A673 (cell line): Measurements from ENCODE around the gene SLC38A2.

Source experiments
- EZH2 ChIP-seq: fragments of 200-600 bp; sonication (generic); IDR thresholded peaks from 2 replicates; pipeline ENCODE4 v1.6.1; 2017; ENCODE audit warnings: borderline replicate concordance, low read depth, mild to moderate bottlenecking, mixed read lengths, antibody characterized with exemption, low read length; ENCODE audit not compliant: poor library complexity, severe bottlenecking
- TF ChIP-seq, protein P1 (sequence below): fragments of 300-800, 200-600 bp; sonication (generic); conservative IDR thresholded peaks from 2 replicates; pipeline ENCODE4 v1.5.1; 2017; ENCODE audit warnings: low read depth, mild to moderate bottlenecking, antibody characterized with exemption, low read length, moderate library complexity, mixed read lengths

DNA sequence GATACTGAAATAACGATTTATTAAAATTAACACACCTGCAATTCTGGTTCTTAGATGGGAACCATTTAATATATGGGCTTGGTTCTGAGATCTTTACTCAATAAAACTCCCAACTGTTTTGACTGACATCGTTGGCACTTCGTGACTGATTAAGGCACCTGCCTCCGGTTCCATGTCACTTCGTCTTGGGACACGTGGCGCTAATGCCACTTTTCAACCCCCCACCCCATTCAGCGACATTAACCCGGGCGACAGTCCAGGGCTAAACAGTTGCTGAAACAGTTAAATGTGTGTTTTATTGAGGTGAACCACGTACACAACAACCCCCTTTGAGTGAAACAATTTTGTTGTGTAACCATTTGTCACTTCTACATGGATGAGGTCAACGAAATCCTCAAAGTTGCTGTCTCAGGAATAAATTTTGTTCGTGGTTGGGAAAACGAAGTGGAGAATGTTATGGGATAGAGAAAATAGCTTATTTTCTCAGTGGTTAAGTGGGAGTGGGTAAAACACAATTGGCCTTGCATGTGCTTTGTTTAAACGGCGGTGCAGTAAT lies 9.9 kb upstream of the SLC38A2 start:
- TF ChIP-seq, protein P1, sequence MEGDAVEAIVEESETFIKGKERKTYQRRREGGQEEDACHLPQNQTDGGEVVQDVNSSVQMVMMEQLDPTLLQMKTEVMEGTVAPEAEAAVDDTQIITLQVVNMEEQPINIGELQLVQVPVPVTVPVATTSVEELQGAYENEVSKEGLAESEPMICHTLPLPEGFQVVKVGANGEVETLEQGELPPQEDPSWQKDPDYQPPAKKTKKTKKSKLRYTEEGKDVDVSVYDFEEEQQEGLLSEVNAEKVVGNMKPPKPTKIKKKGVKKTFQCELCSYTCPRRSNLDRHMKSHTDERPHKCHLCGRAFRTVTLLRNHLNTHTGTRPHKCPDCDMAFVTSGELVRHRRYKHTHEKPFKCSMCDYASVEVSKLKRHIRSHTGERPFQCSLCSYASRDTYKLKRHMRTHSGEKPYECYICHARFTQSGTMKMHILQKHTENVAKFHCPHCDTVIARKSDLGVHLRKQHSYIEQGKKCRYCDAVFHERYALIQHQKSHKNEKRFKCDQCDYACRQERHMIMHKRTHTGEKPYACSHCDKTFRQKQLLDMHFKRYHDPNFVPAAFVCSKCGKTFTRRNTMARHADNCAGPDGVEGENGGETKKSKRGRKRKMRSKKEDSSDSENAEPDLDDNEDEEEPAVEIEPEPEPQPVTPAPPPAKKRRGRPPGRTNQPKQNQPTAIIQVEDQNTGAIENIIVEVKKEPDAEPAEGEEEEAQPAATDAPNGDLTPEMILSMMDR: no peak
- TF ChIP-seq EZH2: no peak
